ENCODE data around the gene STAG3. TPM values are rescaled to one million over a fixed set of nuclear protein-coding genes. Genes with fewer than 3 reads are reported as not detected.
A peak's percentile ranks its signal among the peaks of the same experiment; 100 is the strongest.

The STAG3 gene
- total RNA-seq, 6 experiments from 2014 or later: 0.81 to 5.9 (median 4.4) TPM

DNA sequence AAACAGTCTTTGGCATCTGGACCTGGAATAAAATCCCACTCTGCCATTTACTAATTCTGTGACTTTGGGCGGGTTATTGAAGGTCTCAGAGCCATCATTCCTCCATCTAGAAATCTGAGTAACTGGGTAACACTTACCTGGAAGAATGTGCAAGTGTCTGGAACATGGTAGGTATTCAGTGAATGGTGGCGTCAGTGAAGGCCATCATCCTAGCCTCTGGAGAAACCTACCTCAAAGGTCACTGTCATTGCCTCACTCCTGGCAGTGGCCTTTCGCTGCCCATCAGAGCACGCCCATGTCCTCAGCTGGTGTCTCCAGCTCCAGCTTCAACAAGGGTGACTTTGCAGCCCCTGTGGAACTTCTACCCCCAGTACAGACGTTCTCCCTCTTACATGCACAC is 13.8 kb upstream of the STAG3 start:
- ATAC-seq (no peak), DNase-seq (no peak)
- intact Hi-C loops (cut with DNase I): no loop called here
- no peak overlapping the region for H3K27ac ChIP-seq
- no peak overlapping the region for H3K4me3 ChIP-seq
- 100% methylated on average over 1 of the region's 5 CpGs for WGBS (ENCODE audit: insufficient coverage, low coverage, low lambda C conversion rate, missing lambda C conversion rate)
- no peaks in the 10 kb centered on the region for H3K4me1 ChIP-seq
- H3K27me3 ChIP-seq: no peaks in the 10 kb centered on the region
- no peaks in the 10 kb centered on the region for H3K9me3 ChIP-seq
- no peaks in the 10 kb centered on the region for H3K36me3 ChIP-seq
- TF ChIP-seq POLR2A (IDR thresholded peaks at IDR 0.05): no peak
- TF ChIP-seq CTCF (IDR thresholded peaks at IDR 0.05): no peak

DNA sequence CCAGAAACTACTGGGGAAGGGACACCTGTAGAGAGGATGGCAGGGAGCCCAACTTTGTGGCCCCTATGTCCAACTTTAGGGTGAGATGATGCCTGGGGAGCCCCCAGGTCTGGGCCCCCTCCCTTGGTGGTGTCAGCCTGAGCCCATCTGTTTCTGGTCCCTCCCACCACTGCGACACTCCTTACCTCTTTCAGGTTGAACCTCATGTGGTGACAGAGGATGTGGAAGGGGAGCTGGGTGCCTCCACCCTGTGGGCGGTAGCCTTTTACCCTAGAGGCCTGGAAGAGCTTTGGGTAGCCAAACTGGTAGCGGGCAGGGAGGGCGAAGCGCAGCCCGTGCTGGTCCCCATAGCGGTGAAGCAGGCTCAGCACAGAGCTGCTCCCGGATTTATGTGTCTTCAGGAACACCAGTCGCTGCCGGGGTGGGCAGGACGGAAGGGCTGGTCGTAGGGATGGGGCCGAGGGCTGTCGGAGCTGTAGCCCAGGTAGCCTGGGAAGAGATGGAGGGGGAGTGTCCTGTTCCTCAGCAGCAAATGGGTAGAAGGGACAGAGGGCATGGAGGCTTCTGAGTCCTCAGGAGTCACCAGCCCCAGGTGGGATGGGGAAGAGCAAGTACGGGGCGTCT is 11.3 kb upstream of the STAG3 start:
- 50% methylated on average over 11 of the region's 16 CpGs for WGBS (ENCODE audit: insufficient coverage, low coverage, low lambda C conversion rate, missing lambda C conversion rate)
- intact Hi-C loops (cut with DNase I): no loop called here
- Histone ChIP-seq H3K4me1 (peaks cover 0 to 5% (median 2%) of the 10 kb centered on the region in 4 donors), H3K27ac (no peak overlapping the region), H3K4me3 (no peak overlapping the region), H3K27me3 (no peaks in the 10 kb centered on the region), H3K9me3 (no peaks in the 10 kb centered on the region), H3K36me3 (no peaks in the 10 kb centered on the region)
- DNase-seq (no peak), ATAC-seq (no peak)
- no peak for TF ChIP-seq POLR2A (IDR thresholded peaks at IDR 0.05)

GRCh38 chr7:100166970-100167911 is 10.5 kb upstream of the STAG3 start:
- H3K27me3 ChIP-seq: no peaks in the 10 kb centered on the region
- H3K4me3 ChIP-seq: no peak overlapping the region
- no peaks in the 10 kb centered on the region for H3K36me3 ChIP-seq
- peaks cover 0 to 6% (median 2%) of the 10 kb centered on the region in 4 donors for H3K4me1 ChIP-seq
- H3K9me3 ChIP-seq: no peaks in the 10 kb centered on the region
- TF ChIP-seq POLR2A (IDR thresholded peaks at IDR 0.05) (no peak), CTCF (IDR thresholded peaks at IDR 0.05) (no peak)
- H3K27ac ChIP-seq: no peak overlapping the region
- ATAC-seq: peak in 2 of 4 donors; percentile 5 to 34
- no peak for DNase-seq
- intact Hi-C loops (cut with DNase I): no loop called here
- 11% methylated on average over 10 of the region's 14 CpGs for WGBS (ENCODE audit: insufficient coverage, low coverage, low lambda C conversion rate, missing lambda C conversion rate)

GRCh38 chr7:100167912-100168323 is 9.8 kb upstream of the STAG3 start:
- Histone ChIP-seq H3K9me3 (no peaks in the 10 kb centered on the region), H3K4me3 (peak overlapping the region in 2 of 3 donors; percentile 9 to 37), H3K4me1 (peaks cover 0 to 6% (median 2%) of the 10 kb centered on the region in 4 donors), H3K27me3 (no peaks in the 10 kb centered on the region), H3K36me3 (no peaks in the 10 kb centered on the region), H3K27ac (no peak overlapping the region)
- 0% methylated on average over 10 of the region's 11 CpGs for WGBS (ENCODE audit: insufficient coverage, low coverage, low lambda C conversion rate, missing lambda C conversion rate)
- ATAC-seq (peak in 3 of 4 donors; percentile 13 to 18 (median 17)), DNase-seq (no peak)
- intact Hi-C loops (cut with DNase I): no loop called here
- no peak for TF ChIP-seq CTCF (IDR thresholded peaks at IDR 0.05)
- TF ChIP-seq POLR2A (IDR thresholded peaks at IDR 0.05): no peak
